ENCODE measurements around the gene TTLL7. TPM values are rescaled to one million over a fixed set of nuclear protein-coding genes. Genes with fewer than 3 reads are reported as not detected.

The TTLL7 gene, protein sequence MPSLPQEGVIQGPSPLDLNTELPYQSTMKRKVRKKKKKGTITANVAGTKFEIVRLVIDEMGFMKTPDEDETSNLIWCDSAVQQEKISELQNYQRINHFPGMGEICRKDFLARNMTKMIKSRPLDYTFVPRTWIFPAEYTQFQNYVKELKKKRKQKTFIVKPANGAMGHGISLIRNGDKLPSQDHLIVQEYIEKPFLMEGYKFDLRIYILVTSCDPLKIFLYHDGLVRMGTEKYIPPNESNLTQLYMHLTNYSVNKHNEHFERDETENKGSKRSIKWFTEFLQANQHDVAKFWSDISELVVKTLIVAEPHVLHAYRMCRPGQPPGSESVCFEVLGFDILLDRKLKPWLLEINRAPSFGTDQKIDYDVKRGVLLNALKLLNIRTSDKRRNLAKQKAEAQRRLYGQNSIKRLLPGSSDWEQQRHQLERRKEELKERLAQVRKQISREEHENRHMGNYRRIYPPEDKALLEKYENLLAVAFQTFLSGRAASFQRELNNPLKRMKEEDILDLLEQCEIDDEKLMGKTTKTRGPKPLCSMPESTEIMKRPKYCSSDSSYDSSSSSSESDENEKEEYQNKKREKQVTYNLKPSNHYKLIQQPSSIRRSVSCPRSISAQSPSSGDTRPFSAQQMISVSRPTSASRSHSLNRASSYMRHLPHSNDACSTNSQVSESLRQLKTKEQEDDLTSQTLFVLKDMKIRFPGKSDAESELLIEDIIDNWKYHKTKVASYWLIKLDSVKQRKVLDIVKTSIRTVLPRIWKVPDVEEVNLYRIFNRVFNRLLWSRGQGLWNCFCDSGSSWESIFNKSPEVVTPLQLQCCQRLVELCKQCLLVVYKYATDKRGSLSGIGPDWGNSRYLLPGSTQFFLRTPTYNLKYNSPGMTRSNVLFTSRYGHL
- total RNA-seq = 15.2 and 17.0 TPM in 2 replicates

DNA sequence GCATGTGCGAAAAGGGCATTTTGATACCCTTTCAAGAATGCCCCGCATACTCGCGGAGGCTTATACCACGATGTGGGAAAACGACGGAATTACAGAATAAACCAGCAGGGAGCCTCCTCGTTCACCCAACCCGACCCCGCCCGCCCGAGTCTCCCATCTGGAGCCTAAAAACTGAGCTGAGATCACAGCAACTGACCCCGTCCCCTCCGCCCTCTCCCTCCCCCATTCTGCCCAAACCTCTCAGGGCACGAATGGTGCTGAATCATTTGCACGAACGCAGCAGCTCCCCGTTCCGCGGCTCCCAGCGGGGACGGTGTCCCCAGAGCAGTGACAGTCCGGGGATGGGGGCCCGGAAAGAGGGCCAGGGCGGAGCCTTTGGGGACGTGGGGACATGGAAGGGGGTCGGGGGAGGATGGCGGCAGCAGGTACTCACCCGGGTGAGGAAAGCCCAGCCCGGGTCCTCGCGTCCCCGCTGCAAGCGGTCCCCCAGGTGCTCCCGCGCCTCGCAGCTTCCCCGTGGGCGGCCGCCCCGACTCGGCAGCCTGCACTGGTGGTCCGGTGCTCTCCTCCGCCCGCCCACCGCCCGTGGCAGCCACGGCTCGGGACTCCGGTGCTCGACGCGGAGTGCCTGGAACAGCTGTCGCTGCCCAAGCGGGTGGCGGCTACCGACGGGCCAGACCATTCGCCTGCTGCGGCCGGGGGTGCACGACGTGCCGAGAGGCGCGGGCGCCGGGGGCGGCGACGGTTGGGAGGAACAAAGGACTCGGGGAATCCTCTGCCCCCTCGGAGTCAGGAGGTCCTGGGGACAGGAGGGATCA lies at the start of gene TTLL7:
TTLL7 (minus strand) TSS at position 635 of the 818 bp plus-strand sequence. CDS start 46,921 bp downstream, outside the sequence.

Other genes starting within 250 kb of the TTLL7 start
- 21.3 and 26.6 TPM in 2 replicates for gene PRKACB, start 145.1 kb upstream of the TTLL7 start, total RNA-seq